OCI-LY3 (cell line): ENCODE measurements around the gene NRXN3.

Experiments
- CTCF ChIP-seq: fragments of 200-600, 300-600 bp; sonication (generic); IDR thresholded peaks from 2 replicates; pipeline ENCODE4 v1.5.1; 2014; ENCODE audit warnings: antibody characterized with exemption, low read length, low read depth
- EZH2phosphoT487 ChIP-seq: fragments of 200-600 bp; shearing (Covaris generic); IDR thresholded peaks from 2 replicates; pipeline ENCODE4 v1.6.1; 2018; ENCODE audit warnings: antibody characterized with exemption, mixed run types, low read depth

DNA sequence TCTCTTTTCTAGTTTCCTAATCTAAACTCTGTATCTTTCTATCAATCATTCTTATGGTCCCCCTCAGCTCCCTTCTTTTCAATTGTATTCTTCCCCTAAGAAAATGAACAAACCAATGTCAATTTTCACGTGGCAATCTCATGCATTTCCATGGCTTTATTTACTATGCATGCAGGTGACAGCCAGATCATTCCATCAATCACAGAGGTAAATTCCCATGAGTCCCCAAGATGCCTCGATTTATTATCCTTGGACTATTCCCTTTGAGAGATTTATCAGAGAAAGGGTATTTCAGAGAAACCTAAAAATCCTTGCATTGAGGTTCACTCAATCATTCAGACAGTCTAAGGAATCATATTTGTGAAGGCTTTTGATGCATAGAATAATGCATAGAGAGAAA, 1739.9 kb downstream of the NRXN3 start:
- TF ChIP-seq CTCF (no peak), EZH2phosphoT487 (no peak)
